Thoracic aorta (tissue), 2 donors: ENCODE data around the gene PTPRR. TPM values are rescaled to one million over a fixed set of nuclear protein-coding genes. Genes with fewer than 3 reads are reported as not detected.
A peak's percentile ranks its signal among the peaks of the same experiment; 100 is the strongest.

Experiments used
- ATAC-seq: fragments of 150-250 bp; one replicate; pipeline ENCODE4 v1.8.0; 2017; ENCODE audit warnings: low read depth; ENCODE audit not compliant: insufficient number of reproducible peaks, low FRiP score
- DNase-seq: peaks from one replicate; pipeline ENCODE4 v3.0.0-alpha.2; 2020; ENCODE audit warnings: low spot score
- H3K27ac ChIP-seq, 2 donors: fragments of 200-600 bp; sonication (generic); 1 replicate in 1 of 2; 2 replicates in 1 of 2; pipeline ENCODE4 v1.5.1; 2016; ENCODE audit warnings: mild to moderate bottlenecking in 2 of 2, moderate library complexity in 2 of 2
- H3K27me3 ChIP-seq: fragments of 200-600 bp; sonication (generic); replicated peaks from 2 replicates; pipeline ENCODE4 v1.6.0; 2016; ENCODE audit warnings: mild to moderate bottlenecking; ENCODE audit not compliant: insufficient read depth
- H3K36me3 ChIP-seq: fragments of 200-600 bp; sonication (generic); one replicate; pipeline ENCODE4 v1.5.1; 2016
- H3K4me1 ChIP-seq, 2 donors: fragments of 200-600 bp; sonication (generic); 1 replicate in 1 of 2; 2 replicates in 1 of 2; pipeline versions ENCODE4 v1.5.1 to v1.6.0; 2016; ENCODE audit warnings: low read depth in 2 of 2, mild to moderate bottlenecking in 1 of 2; ENCODE audit not compliant: control insufficient read depth in 1 of 2
- H3K4me3 ChIP-seq: fragments of 200-600 bp; sonication (generic); 2 replicates; pipeline ENCODE4 v1.5.1; 2016; ENCODE audit warnings: mild to moderate bottlenecking
- H3K9me3 ChIP-seq: fragments of 200-600 bp; sonication (generic); 2 replicates; pipeline ENCODE4 v1.5.1; 2016
- total RNA-seq, 2 donors: library from RNA; depleted of rRNA; stranded (reverse); fragments of >200 nt; gene quantifications; one replicate each; pipeline versions ENCODE4 v1.1.0 to v1.2.3, GENCODE V29; 2016
- TF ChIP-seq, protein P1 (sequence below): fragments of 200-600 bp; sonication (generic); IDR thresholded peaks from one replicate; pipeline ENCODE4 v1.5.1; 2019; ENCODE audit warnings: antibody characterized with exemption

Gene PTPRR
- total RNA-seq, 2 donors from 2014 or later = 0.27 to 0.35 TPM

DNA sequence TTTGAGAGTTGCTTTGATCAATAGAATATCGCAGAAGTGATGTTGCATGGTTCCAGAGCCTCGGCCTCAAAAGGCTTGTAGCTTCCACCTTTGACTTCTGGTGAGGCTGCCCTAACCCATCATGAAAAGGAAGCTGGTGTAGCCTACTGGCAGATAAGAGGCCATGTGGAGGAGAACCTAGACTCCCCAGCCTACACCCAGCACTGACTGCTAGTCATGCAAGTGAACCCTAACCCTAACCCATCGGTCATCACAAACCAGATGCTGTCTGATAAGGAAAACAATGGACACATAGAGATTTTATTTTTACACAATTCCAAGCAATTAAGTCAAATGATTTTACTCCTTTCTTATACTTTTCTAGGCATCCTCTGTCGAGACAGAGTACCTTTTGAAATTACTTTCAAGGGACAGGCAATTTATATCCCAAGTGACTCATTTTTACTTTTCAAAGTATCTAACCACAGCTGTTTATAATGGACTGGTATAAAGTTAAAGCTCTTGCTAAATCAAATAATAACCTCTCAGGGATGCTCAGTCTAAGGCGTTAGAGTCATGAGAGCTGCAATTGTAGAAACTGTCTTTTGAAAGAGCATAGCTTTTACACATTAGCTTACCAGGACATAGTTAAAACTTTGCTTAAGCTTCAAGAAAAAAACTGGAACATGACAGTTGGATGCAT is 300.9 kb downstream of the PTPRR start:
- Histone ChIP-seq H3K27me3 (no peaks in the 10 kb centered on the region), H3K27ac (no peak overlapping the region)
- ATAC-seq = no peak

DNA sequence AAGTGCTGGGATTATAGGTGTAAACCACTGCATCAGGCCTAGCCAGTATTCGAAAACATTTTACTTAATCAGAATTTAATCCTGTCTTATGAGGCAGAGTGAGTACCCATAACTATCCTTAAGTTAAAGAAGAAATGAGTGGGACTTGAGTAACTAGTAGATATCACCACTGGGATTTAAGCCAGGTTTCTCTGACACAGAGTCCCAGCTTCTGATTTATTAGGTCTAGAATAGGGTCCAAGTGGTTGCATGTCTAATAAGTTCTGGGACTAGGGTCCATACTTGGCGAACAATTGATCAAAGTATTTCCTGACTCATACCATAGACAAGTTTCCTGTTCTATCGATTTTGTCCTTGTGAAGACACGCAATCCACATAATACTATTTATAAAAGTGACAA is 302.2 kb downstream of the PTPRR start:
- TF ChIP-seq, protein P1, sequence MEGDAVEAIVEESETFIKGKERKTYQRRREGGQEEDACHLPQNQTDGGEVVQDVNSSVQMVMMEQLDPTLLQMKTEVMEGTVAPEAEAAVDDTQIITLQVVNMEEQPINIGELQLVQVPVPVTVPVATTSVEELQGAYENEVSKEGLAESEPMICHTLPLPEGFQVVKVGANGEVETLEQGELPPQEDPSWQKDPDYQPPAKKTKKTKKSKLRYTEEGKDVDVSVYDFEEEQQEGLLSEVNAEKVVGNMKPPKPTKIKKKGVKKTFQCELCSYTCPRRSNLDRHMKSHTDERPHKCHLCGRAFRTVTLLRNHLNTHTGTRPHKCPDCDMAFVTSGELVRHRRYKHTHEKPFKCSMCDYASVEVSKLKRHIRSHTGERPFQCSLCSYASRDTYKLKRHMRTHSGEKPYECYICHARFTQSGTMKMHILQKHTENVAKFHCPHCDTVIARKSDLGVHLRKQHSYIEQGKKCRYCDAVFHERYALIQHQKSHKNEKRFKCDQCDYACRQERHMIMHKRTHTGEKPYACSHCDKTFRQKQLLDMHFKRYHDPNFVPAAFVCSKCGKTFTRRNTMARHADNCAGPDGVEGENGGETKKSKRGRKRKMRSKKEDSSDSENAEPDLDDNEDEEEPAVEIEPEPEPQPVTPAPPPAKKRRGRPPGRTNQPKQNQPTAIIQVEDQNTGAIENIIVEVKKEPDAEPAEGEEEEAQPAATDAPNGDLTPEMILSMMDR = no peak
- no peak overlapping the region for H3K4me3 ChIP-seq

More for the DNA sequence above, 300.9 kb downstream of the PTPRR start:
- no peak for DNase-seq
- H3K4me3 ChIP-seq = no peak overlapping the region
- H3K9me3 ChIP-seq = no peaks in the 10 kb centered on the region
- no peaks in the 10 kb centered on the region for H3K36me3 ChIP-seq
- TF ChIP-seq, protein P1 = no peak
- no peaks in the 10 kb centered on the region for H3K4me1 ChIP-seq

DNA sequence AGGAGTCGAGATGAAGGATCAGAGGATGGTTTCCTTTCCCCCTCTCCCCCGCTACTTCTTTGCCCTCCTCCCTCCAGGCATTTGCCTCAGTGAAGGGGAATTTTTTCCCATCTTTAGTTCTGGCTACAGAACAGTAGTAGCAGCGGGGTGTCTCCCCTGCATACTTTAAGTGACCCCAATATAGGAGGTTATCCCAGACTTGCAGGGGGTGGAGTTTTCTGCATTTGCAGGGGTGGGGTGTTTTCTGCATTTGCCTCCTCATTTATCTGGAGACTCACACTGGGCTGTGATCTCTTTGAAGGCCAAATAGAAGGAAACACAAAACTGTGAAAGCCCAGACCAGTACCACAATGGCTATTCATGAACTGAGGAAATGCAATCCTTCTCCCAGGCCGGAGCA is 303.1 kb downstream of the PTPRR start:
- DNase-seq (no peak), ATAC-seq (no peak)
- Histone ChIP-seq H3K27me3 (no peaks in the 10 kb centered on the region), H3K27ac (no peak overlapping the region), H3K9me3 (no peaks in the 10 kb centered on the region), H3K36me3 (no peaks in the 10 kb centered on the region), H3K4me3 (no peak overlapping the region), H3K4me1 (no peaks in the 10 kb centered on the region)
- TF ChIP-seq, protein P1 = no peak

More for the DNA sequence above, 302.2 kb downstream of the PTPRR start:
- Histone ChIP-seq H3K4me1 (no peaks in the 10 kb centered on the region), H3K27me3 (no peaks in the 10 kb centered on the region), H3K36me3 (no peaks in the 10 kb centered on the region), H3K9me3 (no peaks in the 10 kb centered on the region), H3K27ac (no peak overlapping the region)
- ATAC-seq (no peak), DNase-seq (no peak)

DNA sequence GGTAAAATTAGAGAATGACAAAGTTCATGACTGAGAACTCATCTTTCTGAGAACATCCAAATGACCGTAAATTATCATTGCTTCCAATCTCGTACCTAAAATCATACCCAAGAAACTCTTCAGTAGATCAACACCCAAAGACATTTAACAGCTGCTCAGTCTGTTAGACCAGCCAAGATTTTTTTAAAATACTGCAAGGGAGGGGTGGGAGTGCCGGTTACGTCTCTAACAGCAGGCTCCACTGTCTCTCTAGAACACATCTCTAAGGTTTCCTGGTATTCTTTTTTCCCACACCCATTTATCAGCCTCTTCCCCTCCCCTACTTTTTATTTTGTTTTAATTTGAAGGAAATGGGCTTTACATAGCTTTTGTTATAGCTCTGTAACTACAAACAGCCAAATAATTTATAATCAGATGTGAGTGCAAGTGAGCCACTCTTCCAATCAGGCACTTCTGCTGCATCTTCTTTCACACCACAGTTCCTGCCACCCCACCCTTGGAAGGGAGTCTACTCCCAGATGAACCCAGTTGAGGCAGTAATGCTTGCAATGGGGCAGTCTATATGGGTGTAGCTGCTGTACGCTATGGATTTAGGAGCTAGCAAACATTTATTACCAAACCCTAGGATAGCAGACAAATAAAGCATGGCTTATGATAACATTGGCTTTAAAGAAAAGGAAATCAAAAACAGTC is 305.2 kb downstream of the PTPRR start:
- no peaks in the 10 kb centered on the region for H3K36me3 ChIP-seq
- no peaks in the 10 kb centered on the region for H3K27me3 ChIP-seq
- no peaks in the 10 kb centered on the region for H3K4me1 ChIP-seq
- no peaks in the 10 kb centered on the region for H3K9me3 ChIP-seq
- no peak overlapping the region for H3K4me3 ChIP-seq
- H3K27ac ChIP-seq = no peak overlapping the region
- TF ChIP-seq, protein P1 = no peak
- ATAC-seq (no peak), DNase-seq (no peak)

DNA sequence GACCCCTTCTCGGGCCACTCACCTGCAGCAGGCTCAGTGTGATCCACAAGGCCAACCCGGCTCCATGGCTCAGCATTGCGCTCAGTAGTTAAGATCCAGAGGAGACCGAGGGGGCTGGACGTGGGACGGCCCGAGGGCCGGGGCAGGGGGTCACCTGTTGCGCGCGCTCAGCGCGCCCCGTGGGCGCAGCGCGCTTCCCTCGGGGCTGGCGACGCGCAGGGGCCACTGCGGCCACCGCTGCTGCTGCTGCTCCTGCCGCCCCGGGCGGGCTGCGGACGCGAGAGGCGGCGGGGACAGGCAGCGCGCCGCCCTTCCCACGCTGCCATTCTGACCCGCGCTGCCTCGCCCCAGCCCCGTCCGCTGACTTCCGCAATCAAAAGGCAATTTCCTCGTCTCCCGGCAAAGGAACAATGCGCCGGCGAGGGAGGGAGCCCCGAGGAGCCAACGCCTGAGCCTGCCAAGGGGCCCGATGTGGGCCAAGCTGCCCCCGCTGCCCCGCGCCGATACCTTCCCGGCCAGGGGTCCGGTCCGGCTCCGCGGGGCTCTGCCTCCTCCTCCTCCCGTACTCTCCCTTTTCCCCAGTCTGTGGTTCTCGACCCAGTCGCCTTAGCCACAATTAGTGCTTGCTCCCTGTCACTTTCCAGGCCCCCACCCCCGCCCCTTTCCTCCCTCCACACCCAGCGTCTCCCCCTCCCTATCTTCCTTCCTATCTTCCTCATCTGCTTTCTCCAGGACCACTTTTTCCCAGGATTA is 310.6 kb downstream of the PTPRR start:
- Histone ChIP-seq H3K9me3 (no peaks in the 10 kb centered on the region), H3K36me3 (no peaks in the 10 kb centered on the region), H3K27me3 (no peaks in the 10 kb centered on the region), H3K4me1 (peaks cover 0 to 7% of the 10 kb centered on the region in 2 donors), H3K4me3 (peak overlapping the region; percentile 73), H3K27ac (no peak overlapping the region)
- ATAC-seq (no peak), DNase-seq (no peak)
- TF ChIP-seq, protein P1 = no peak
